Muscle layer of duodenum (tissue), 2 donors: ENCODE results near the gene THBS3.

Experiments
- H3K27ac ChIP-seq: one replicate; pipeline ENCODE4 v1.7.0; 2013; ENCODE audit warnings: mild to moderate bottlenecking, low read length
- H3K27me3 ChIP-seq: one replicate; pipeline ENCODE4 v1.7.0; 2013; ENCODE audit warnings: low read depth, mild to moderate bottlenecking, control low read depth, low read length
- H3K36me3 ChIP-seq, 2 donors: one replicate each; pipeline ENCODE4 v1.7.0; 2013; ENCODE audit warnings: low read length in 2 of 2, control low read depth in 1 of 2, mild to moderate bottlenecking in 1 of 2; ENCODE audit not compliant: insufficient read depth in 2 of 2, control insufficient read depth in 1 of 2
- H3K4me1 ChIP-seq, 2 donors: one replicate each; pipeline ENCODE4 v1.7.0; 2013; ENCODE audit warnings: low read length in 2 of 2, mild to moderate bottlenecking in 2 of 2, control low read depth in 1 of 2, moderate library complexity in 1 of 2; ENCODE audit not compliant: insufficient read depth in 2 of 2, control insufficient read depth in 1 of 2
- H3K4me3 ChIP-seq, 2 donors: one replicate each; pipeline ENCODE4 v1.7.0; 2013; ENCODE audit warnings: low read length in 2 of 2, low read depth in 1 of 2, mild to moderate bottlenecking in 1 of 2
- H3K9me3 ChIP-seq, 2 donors: one replicate each; pipeline ENCODE4 v1.7.0; 2013; ENCODE audit warnings: low read length in 2 of 2, control low read depth in 1 of 2, mild to moderate bottlenecking in 1 of 2; ENCODE audit not compliant: control insufficient read depth in 1 of 2
- donor health status: healthy.

THBS3 gene

GRCh38 chr1:155205035-155205434 lies 2.7 kb downstream of the THBS3 start:
- Histone ChIP-seq H3K27me3 (no peaks in the 10 kb centered on the region), H3K27ac (no peak overlapping the region), H3K4me3 (no peak overlapping the region), H3K9me3 (no peaks in the 10 kb centered on the region), H3K4me1 (peaks cover 14 to 33% of the 10 kb centered on the region in 2 donors), H3K36me3 (peaks cover 9 to 40% of the 10 kb centered on the region in 2 donors)

GRCh38 chr1:155202731-155203515 lies 4.8 kb downstream of the THBS3 start:
- Histone ChIP-seq H3K36me3 (peaks cover 15 to 45% of the 10 kb centered on the region in 2 donors), H3K4me3 (no peak overlapping the region), H3K27me3 (no peaks in the 10 kb centered on the region), H3K27ac (no peak overlapping the region), H3K9me3 (no peaks in the 10 kb centered on the region), H3K4me1 (peaks cover 9 to 23% of the 10 kb centered on the region in 2 donors)

- Histone ChIP-seq H3K27me3 (no peaks in the 10 kb centered on the region), H3K27ac (no peak overlapping the region), H3K4me1 (peaks cover 7 to 16% of the 10 kb centered on the region in 2 donors), H3K36me3 (peaks cover 16 to 52% of the 10 kb centered on the region in 2 donors), H3K4me3 (no peak overlapping the region), H3K9me3 (no peaks in the 10 kb centered on the region)
Observed at GRCh38 chr1:155202198-155202597, 5.5 kb downstream of the THBS3 start.

- Histone ChIP-seq H3K36me3 (peaks cover 22 to 60% of the 10 kb centered on the region in 2 donors), H3K4me3 (no peak overlapping the region), H3K27ac (no peak overlapping the region), H3K27me3 (no peaks in the 10 kb centered on the region), H3K9me3 (no peaks in the 10 kb centered on the region), H3K4me1 (peaks cover 2 to 5% of the 10 kb centered on the region in 2 donors)
Observed at GRCh38 chr1:155200920-155201319, 6.8 kb downstream of the THBS3 start.

- Histone ChIP-seq H3K4me3 (no peak overlapping the region), H3K36me3 (peaks cover 22 to 60% of the 10 kb centered on the region in 2 donors), H3K9me3 (no peaks in the 10 kb centered on the region)
Observed at GRCh38 chr1:155199792-155200191, 7.9 kb downstream of the THBS3 start.

GRCh38 chr1:155198547-155198906 lies 9.2 kb downstream of the THBS3 start:
- no peaks in the 10 kb centered on the region for H3K27me3 ChIP-seq
- peaks cover 22 to 59% of the 10 kb centered on the region in 2 donors for H3K36me3 ChIP-seq
- H3K27ac ChIP-seq: no peak overlapping the region
- H3K4me1 ChIP-seq: peaks cover 3 to 14% of the 10 kb centered on the region in 2 donors
- H3K4me3 ChIP-seq: no peak overlapping the region
- H3K9me3 ChIP-seq: no peaks in the 10 kb centered on the region

More at GRCh38 chr1:155199792-155200191, 7.9 kb downstream of the THBS3 start:
- peaks cover 0 to 4% of the 10 kb centered on the region in 2 donors for H3K4me1 ChIP-seq
- H3K27me3 ChIP-seq: no peaks in the 10 kb centered on the region
- H3K27ac ChIP-seq: no peak overlapping the region

GRCh38 chr1:155197901-155198546 lies 9.7 kb downstream of the THBS3 start:
- no peaks in the 10 kb centered on the region for H3K9me3 ChIP-seq
- H3K36me3 ChIP-seq: peaks cover 22 to 54% of the 10 kb centered on the region in 2 donors
- no peak overlapping the region for H3K4me3 ChIP-seq
- no peak overlapping the region for H3K27ac ChIP-seq
- peaks cover 3 to 16% of the 10 kb centered on the region in 2 donors for H3K4me1 ChIP-seq
- H3K27me3 ChIP-seq: no peaks in the 10 kb centered on the region

- Histone ChIP-seq H3K4me1 (peaks cover 3 to 17% of the 10 kb centered on the region in 2 donors), H3K27ac (no peak overlapping the region), H3K9me3 (no peaks in the 10 kb centered on the region), H3K36me3 (peaks cover 14 to 52% of the 10 kb centered on the region in 2 donors), H3K4me3 (no peak overlapping the region), H3K27me3 (no peaks in the 10 kb centered on the region)
Observed at GRCh38 chr1:155196893-155197638, 10.6 kb downstream of the THBS3 start.

GRCh38 chr1:155196103-155196892 lies 11.4 kb downstream of the THBS3 start:
- Histone ChIP-seq H3K4me3 (no peak overlapping the region), H3K27ac (peak overlapping the region; percentile 24), H3K27me3 (no peaks in the 10 kb centered on the region), H3K9me3 (no peaks in the 10 kb centered on the region), H3K4me1 (peaks cover 3 to 17% of the 10 kb centered on the region in 2 donors), H3K36me3 (peaks cover 14 to 44% of the 10 kb centered on the region in 2 donors)

GRCh38 chr1:155195201-155196102 lies 12.2 kb downstream of the THBS3 start:
- H3K4me1 ChIP-seq: peaks cover 3 to 17% of the 10 kb centered on the region in 2 donors
- H3K4me3 ChIP-seq: peak overlapping the region; percentile 61
- peaks cover 14 to 35% of the 10 kb centered on the region in 2 donors for H3K36me3 ChIP-seq
- H3K9me3 ChIP-seq: no peaks in the 10 kb centered on the region
- H3K27me3 ChIP-seq: no peaks in the 10 kb centered on the region
- peak overlapping the region; percentile 24 for H3K27ac ChIP-seq
